Lung (tissue), 12 donors: Measurements from ENCODE around the gene LRRC45. TPM values are rescaled to one million over a fixed set of nuclear protein-coding genes. Genes with fewer than 3 reads are reported as not detected.

Source experiments
- ATAC-seq: fragments of 200-7000 bp; cut with Tn5 transposase; one replicate; pipeline ENCODE4 v1.9.1; 2020; ENCODE audit warnings: moderate number of reproducible peaks; ENCODE audit not compliant: insufficient read depth, low FRiP score
- DNase-seq, 3 donors: peaks; one replicate each; pipeline ENCODE4 v3.0.0-alpha.2; 2013 to 2017
- H3K27ac ChIP-seq, 2 donors: one replicate each; pipeline ENCODE4 v1.5.1; 2013; ENCODE audit warnings: mild to moderate bottlenecking in 2 of 2, moderate library complexity in 2 of 2, control low read depth in 1 of 2, inconsistent platforms in 1 of 2, low read depth in 1 of 2, low read length in 1 of 2
- H3K27me3 ChIP-seq, 3 donors: one replicate each; pipeline ENCODE4 v1.5.1; 2013; ENCODE audit warnings: low read length in 2 of 3; ENCODE audit not compliant: control insufficient read depth in 3 of 3, insufficient read depth in 3 of 3
- H3K36me3 ChIP-seq, 4 donors: one replicate each; pipeline ENCODE4 v1.5.1; 2013; ENCODE audit warnings: low read length in 4 of 4, mild to moderate bottlenecking in 1 of 4, moderate library complexity in 1 of 4; ENCODE audit not compliant: control insufficient read depth in 4 of 4, insufficient read depth in 4 of 4
- H3K4me1 ChIP-seq, 5 donors: one replicate each; pipeline ENCODE4 v1.5.1; 2013; ENCODE audit warnings: low read length in 5 of 5, mild to moderate bottlenecking in 2 of 5, moderate library complexity in 1 of 5; ENCODE audit not compliant: control insufficient read depth in 5 of 5, insufficient read depth in 5 of 5
- H3K4me3 ChIP-seq: one replicate; pipeline ENCODE4 v1.5.1; 2013; ENCODE audit warnings: mild to moderate bottlenecking, control low read depth, moderate library complexity
- H3K9ac ChIP-seq, 2 donors: one replicate each; pipeline ENCODE4 v1.5.1; 2013; ENCODE audit warnings: low read length in 2 of 2, control low read depth in 1 of 2; ENCODE audit not compliant: insufficient read depth in 1 of 2
- H3K9me3 ChIP-seq, 4 donors: one replicate each; pipeline ENCODE4 v1.5.1; 2013; ENCODE audit warnings: low read length in 3 of 4, mild to moderate bottlenecking in 1 of 4, moderate library complexity in 1 of 4; ENCODE audit not compliant: control insufficient read depth in 4 of 4, insufficient read depth in 3 of 4
- CTCF ChIP-seq: IDR thresholded peaks from 2 replicates; pipeline ENCODE4 v1.5.1; 2012; ENCODE audit warnings: mild to moderate bottlenecking; ENCODE audit errors: control extremely low read depth, extremely low read depth
- WGBS, 2 donors: extraction: QIAGEN DNeasy Blood & Tissue Kit; methylation state at CpG; one replicate each; pipeline ENCODE4 v1.1.7; 2013; 5-methylcytosine and 5-hydroxymethylcytosine counted together
- polyA plus RNA-seq, 2 donors: library from polyadenylated mRNA; stranded (reverse); fragments of 200-250 nt; gene quantifications; one replicate each; pipeline ENCODE4 v1.2.1, GENCODE V29; 2013
- total RNA-seq, 2 donors: library from RNA; depleted of rRNA in 1 of 2; stranded (reverse); fragments of >200 nt in 1 of 2; gene quantifications; one replicate each; pipeline ENCODE4 v1.2.1, GENCODE V29; 2014 to 2021
- donor health status: control.
- donor health status: control.
- donor health status: Bipolar disorder and iron deficiency.
- donor health status: healthy.
- donor health status: DM: yes; HTN: yes; CAD: no.

LRRC45 gene
- total and polyA plus RNA-seq, 4 donors, result 12.1 to 26.6 (median 16.5) TPM

DNA sequence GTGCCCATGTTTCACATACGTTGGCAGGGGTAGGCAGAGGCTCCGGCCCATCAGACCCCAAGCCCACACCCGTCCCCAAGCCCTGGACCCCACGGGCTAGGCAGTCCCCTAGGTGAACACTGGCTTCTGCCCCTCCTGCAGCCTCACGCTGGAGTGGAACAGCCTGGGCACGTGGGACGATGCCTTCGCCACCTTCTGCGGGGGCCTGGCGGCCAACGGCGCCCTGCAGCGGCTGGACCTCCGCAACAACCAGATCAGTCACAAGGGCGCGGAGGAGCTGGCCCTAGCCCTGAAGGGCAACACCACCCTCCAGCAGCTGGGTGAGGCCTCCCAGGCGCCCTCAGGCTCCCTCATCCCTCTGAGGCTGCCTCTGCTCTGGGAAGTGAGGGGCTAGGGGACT, 1.8 kb downstream of the LRRC45 start:
- ATAC-seq, result no peak
- Histone ChIP-seq H3K9ac (no peak overlapping the region), H3K36me3 (peaks cover 0 to 3% (median 0%) of the 10 kb centered on the region in 4 donors), H3K4me3 (no peak overlapping the region), H3K27me3 (no peaks in the 10 kb centered on the region), H3K4me1 (peaks cover 0 to 25% (median 12%) of the 10 kb centered on the region in 5 donors), H3K9me3 (no peaks in the 10 kb centered on the region), H3K27ac (no peak overlapping the region)
- TF ChIP-seq CTCF, result no peak
- no peak for DNase-seq
- 95 to 96% methylated on average over 17 of the region's 17 CpGs for WGBS, 2 donors

DNA sequence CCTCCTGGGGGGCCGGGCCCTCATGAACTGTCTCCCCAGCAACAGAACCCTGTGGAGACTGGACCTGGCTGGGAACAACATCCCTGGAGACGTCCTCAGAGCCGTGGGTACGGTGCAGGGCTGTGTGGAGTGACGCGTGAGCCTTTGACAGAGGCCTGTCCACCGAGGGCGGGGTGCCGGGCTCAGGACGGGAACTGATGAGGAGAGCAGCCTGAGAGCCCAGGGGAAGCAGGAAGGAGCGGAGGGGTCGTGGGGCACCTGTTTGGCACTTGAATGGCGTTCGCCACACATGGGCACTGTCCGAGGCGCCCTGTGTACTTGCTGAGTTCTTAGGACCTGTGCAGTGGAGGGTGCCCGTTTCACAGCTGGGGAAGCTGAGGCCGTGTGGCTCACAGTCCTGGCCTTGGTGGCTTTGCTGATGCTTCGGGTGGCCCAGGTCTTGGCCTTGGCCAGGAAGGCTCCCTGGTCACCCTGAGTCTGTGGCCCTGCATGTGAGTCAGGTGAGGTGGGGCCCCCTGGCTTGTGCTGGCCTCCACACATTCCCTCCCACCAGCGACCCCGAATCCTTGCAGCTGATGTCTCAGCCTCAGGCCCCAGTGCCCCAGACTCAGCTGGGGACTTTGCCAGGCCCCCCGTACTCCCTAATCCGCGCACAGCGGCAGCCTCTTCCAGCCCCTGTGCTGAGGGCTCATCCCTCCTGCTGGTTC, 2.4 kb downstream of the LRRC45 start:
- 96% methylated on average over 25 of the region's 25 CpGs for WGBS, 2 donors
- Histone ChIP-seq H3K27me3 (no peaks in the 10 kb centered on the region), H3K36me3 (peaks cover 0 to 3% (median 0%) of the 10 kb centered on the region in 4 donors), H3K9me3 (no peaks in the 10 kb centered on the region), H3K4me3 (no peak overlapping the region), H3K4me1 (peaks cover 0 to 31% (median 17%) of the 10 kb centered on the region in 5 donors), H3K9ac (no peak overlapping the region), H3K27ac (no peak overlapping the region)
- no peak for TF ChIP-seq CTCF
- ATAC-seq, result no peak
- DNase-seq, result no peak

DNA sequence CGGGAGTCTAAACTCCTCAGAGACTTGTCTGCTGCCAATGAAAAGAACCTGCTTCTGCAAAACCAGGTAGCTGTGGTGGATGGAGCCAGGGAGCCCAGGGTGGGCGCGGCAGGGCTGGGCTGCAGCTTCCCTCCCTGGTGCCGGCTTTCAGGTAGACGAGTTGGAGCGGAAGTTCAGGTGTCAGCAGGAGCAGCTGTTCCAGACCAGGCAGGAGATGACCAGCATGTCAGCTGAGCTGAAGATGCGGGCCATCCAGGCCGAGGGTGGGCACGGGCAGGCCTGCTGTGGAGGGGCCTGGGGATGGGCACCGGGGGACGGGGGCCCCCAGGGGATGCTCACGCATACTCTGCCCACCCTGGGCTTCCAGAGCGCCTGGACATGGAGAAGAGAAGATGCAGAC, 5.1 kb downstream of the LRRC45 start:
- no peak for DNase-seq
- H3K27me3 ChIP-seq, result no peaks in the 10 kb centered on the region
- WGBS, 2 donors, result 96 to 97% methylated on average over 13 of the region's 13 CpGs
- H3K27ac ChIP-seq, result no peak overlapping the region
- H3K36me3 ChIP-seq, result peaks cover 0 to 3% (median 0%) of the 10 kb centered on the region in 4 donors
- no peak overlapping the region for H3K9ac ChIP-seq
- TF ChIP-seq CTCF, result no peak
- no peak for ATAC-seq
- peaks cover 0 to 24% (median 8%) of the 10 kb centered on the region in 5 donors for H3K4me1 ChIP-seq
- H3K9me3 ChIP-seq, result no peaks in the 10 kb centered on the region
- no peak overlapping the region for H3K4me3 ChIP-seq
